GM13976 (cell line): ENCODE results near the gene AK8.

Source experiments
- DNase-seq: peaks from one replicate; pipeline ENCODE4 v3.0.0; 2012; ENCODE audit warnings: low spot score
- in situ Hi-C: fragments of 300-500 bp; cut with MboI; formaldehyde crosslinking; loops from one replicate; pipeline ENCODE4 v1.12.0; 2022; ENCODE audit warnings: low sequenced_read_pairs, mixed read lengths, inconsistent platforms; ENCODE audit not compliant: unreplicated experiment
- TF ChIP-seq, protein P1 (sequence below): IDR thresholded peaks from 2 replicates; pipeline ENCODE4 v1.5.1; 2012; ENCODE audit warnings: borderline replicate concordance, mild to moderate bottlenecking; ENCODE audit not compliant: insufficient read depth; ENCODE audit errors: extremely low read depth, missing control alignments, control extremely low read depth

The AK8 gene

GRCh38 chr9:132794730-132795380 is 83.2 kb downstream of the AK8 start:
- TF ChIP-seq, protein P1, sequence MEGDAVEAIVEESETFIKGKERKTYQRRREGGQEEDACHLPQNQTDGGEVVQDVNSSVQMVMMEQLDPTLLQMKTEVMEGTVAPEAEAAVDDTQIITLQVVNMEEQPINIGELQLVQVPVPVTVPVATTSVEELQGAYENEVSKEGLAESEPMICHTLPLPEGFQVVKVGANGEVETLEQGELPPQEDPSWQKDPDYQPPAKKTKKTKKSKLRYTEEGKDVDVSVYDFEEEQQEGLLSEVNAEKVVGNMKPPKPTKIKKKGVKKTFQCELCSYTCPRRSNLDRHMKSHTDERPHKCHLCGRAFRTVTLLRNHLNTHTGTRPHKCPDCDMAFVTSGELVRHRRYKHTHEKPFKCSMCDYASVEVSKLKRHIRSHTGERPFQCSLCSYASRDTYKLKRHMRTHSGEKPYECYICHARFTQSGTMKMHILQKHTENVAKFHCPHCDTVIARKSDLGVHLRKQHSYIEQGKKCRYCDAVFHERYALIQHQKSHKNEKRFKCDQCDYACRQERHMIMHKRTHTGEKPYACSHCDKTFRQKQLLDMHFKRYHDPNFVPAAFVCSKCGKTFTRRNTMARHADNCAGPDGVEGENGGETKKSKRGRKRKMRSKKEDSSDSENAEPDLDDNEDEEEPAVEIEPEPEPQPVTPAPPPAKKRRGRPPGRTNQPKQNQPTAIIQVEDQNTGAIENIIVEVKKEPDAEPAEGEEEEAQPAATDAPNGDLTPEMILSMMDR = no peak
- DNase-seq = no peak
- in situ Hi-C loops = no loop called here

DNA sequence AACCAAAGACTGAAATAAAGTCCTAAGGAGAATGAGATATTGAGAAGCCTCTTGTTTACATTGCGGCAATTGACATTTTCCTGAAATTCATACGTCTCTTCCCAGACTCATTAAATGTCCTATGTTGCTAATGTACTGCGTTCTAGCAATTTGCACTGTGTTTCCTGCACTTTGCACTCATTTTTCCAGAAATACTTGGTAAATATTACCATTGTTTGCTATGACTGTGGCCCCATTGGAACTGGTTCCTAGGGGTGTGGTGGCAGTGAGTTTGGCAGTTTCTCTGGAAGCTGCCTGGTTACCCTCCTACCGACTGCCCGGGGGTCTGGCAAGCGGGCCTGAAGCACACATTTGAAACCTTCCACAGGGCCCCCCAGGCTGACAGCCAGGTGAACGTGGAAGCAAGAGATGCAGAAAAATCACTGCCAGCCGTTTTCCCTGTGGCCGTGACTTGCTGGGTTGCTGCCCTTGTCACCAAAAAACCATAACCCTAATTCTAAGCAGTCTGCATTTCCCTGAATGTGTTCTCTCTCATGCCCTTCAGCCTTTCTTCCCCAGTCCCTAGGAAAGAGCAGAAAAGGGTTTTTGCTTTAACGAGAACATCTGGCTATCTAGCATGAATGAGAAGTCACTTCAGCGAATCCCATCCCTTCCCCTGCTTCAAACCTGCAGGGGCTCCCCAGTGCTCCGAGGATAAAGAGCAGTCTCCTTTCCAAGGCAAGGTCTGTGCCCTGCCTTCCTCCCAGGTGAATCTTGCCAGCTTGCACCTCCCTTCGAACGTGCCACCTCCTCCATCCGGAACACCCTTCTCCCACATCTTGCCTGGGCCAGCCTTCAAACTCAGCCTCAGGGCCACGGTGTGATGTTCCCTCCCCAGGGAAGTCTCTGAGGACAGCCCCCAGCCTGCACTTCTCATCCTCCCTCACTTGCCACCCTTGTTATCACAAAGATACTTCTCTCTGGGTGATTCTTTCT is 84.2 kb downstream of the AK8 start:
- TF ChIP-seq, protein P1 = no peak
- DNase-seq = no peak
- in situ Hi-C loops = no loop called here

- no peak for DNase-seq
- in situ Hi-C loops = no loop called here
- TF ChIP-seq, protein P1 = no peak
Measured at GRCh38 chr9:132792547-132792946, 85.5 kb downstream of the AK8 start.

DNA sequence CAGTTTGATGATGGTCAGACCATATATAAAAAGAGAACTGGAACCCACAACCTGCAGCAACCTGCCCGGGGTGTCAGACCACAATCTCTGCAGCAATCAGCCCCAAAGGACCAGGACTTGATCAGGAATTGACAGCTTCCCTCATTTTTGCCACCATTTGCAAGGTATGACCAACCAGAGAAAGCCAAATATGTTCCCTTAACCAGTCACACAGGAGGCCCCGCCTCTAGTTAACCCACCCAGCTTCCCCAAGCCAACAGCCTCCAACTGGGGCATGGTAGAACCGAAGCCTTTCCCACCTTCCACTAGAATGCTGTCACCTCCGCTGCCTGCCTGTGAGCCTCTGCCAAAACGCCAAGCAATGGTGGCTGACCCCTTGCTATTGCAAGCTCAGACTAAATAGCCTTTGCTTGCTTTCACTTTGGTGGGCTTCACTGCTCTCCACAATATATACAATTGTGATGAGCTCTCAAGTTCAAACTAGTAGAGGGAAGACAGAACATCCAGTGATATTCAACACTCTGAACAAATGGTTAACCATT is 86.3 kb downstream of the AK8 start:
- DNase-seq = no peak
- TF ChIP-seq, protein P1 = no peak
- in situ Hi-C loops = no loop called here

- no peak for DNase-seq
- TF ChIP-seq, protein P1 = no peak
- in situ Hi-C loops = no loop called here
Measured at GRCh38 chr9:132789719-132790118, 88.4 kb downstream of the AK8 start.

GRCh38 chr9:132788378-132788777 is 89.7 kb downstream of the AK8 start:
- TF ChIP-seq, protein P1 = no peak
- in situ Hi-C loops = no loop called here
- no peak for DNase-seq
